Neural crest cell (in vitro differentiated cells): ENCODE data around the gene KDM2A. TPM values are rescaled to one million over a fixed set of nuclear protein-coding genes. Genes with fewer than 3 reads are reported as not detected.

ENCODE experiments used
- DNase-seq: peaks from one replicate; pipeline ENCODE4 v3.0.0; 2021; ENCODE audit warnings: low read depth, mixed read lengths, low spot score
- H3K27ac Mint-ChIP-seq: one replicate; pipeline ENCODE4 v1.8.0; 2021; ENCODE audit warnings: mild to moderate bottlenecking, mixed read lengths; ENCODE audit not compliant: unreplicated experiment
- H3K27me3 Mint-ChIP-seq: 2 replicates; pipeline ENCODE4 v1.8.0; 2021; ENCODE audit warnings: low read depth, mild to moderate bottlenecking, mixed read lengths
- H3K36me3 Mint-ChIP-seq: 2 replicates; pipeline ENCODE4 v1.8.0; 2021; ENCODE audit warnings: low read depth, mild to moderate bottlenecking, mixed read lengths
- H3K4me1 Mint-ChIP-seq: 2 replicates; pipeline ENCODE4 v1.8.0; 2021; ENCODE audit warnings: mixed read lengths
- H3K4me3 Mint-ChIP-seq: one replicate; pipeline ENCODE4 v1.8.0; 2021; ENCODE audit warnings: mild to moderate bottlenecking, mixed read lengths
- H3K9me3 Mint-ChIP-seq: 2 replicates; pipeline ENCODE4 v1.8.0; 2021; ENCODE audit warnings: mixed read lengths
- CTCF ChIP-seq: fragments of 200-600 bp; sonication (generic); conservative IDR thresholded peaks from 2 replicates; pipeline ENCODE4 v1.5.0; 2021; ENCODE audit warnings: antibody characterized with exemption, mild to moderate bottlenecking
- total RNA-seq: library from RNA; stranded (reverse); gene quantifications from 2 replicates; pipeline ENCODE4 v1.2.1, GENCODE V29; 2021

Gene KDM2A
- total RNA-seq, 1 donor from 2014 or later = 67.4 TPM

- peaks cover 13% of the 10 kb centered on the region for H3K4me1 Mint-ChIP-seq
- no peak for TF ChIP-seq CTCF
- DNase-seq = no peak
- no peak overlapping the region for H3K4me3 Mint-ChIP-seq
- H3K36me3 Mint-ChIP-seq = peaks cover 3% of the 10 kb centered on the region
- H3K27me3 Mint-ChIP-seq = peaks cover 2% of the 10 kb centered on the region
- H3K9me3 Mint-ChIP-seq = no peaks in the 10 kb centered on the region
- no peak overlapping the region for H3K27ac Mint-ChIP-seq
Observed at GRCh38 chr11:67283481-67283963, 164.5 kb downstream of the KDM2A start.

- Mint-ChIP-seq H3K36me3 (peaks cover 3% of the 10 kb centered on the region), H3K27ac (no peak overlapping the region), H3K27me3 (peaks cover 2% of the 10 kb centered on the region), H3K9me3 (no peaks in the 10 kb centered on the region), H3K4me1 (peaks cover 13% of the 10 kb centered on the region), H3K4me3 (no peak overlapping the region)
- no peak for TF ChIP-seq CTCF
- DNase-seq = no peak
Observed at GRCh38 chr11:67284811-67285540, 165.9 kb downstream of the KDM2A start.

DNA sequence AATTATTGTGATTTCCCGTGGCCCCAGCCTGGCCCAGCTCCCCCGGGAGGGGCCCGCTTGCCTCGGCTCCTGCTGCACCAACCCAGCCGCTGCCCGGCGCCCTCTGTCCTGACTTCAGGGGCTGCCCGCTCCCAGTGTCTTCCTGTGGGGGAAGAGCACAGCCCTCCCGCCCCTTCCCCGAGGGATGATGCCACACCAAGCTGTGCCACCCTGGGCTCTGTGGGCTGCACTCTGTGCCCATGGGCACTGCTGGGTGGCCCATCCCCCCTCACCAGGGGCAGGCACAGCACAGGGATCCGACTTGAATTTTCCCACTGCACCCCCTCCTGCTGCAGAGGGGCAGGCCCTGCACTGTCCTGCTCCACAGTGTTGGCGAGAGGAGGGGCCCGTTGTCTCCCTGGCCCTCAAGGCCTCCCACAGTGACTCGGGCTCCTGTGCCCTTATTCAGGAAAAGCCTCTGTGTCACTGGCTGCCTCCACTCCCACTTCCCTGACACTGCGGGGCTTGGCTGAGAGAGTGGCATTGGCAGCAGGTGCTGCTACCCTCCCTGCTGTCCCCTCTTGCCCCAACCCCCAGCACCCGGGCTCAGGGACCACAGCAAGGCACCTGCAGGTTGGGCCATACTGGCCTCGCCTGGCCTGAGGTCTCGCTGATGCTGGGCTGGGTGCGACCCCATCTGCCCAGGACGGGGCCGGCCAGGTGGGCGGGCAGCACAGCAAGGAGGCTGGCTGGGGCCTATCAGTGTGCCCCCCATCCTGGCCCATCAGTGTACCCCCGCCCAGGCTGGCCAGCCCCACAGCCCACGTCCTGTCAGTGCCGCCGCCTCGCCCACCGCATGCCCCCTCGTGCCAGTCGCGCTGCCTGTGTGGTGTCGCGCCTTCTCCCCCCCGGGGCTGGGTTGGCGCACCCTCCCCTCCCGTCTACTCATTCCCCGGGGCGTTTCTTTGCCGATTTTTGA lies 166.8 kb downstream of the KDM2A start:
- Mint-ChIP-seq H3K4me1 (peaks cover 13% of the 10 kb centered on the region), H3K36me3 (peaks cover 3% of the 10 kb centered on the region), H3K9me3 (no peaks in the 10 kb centered on the region), H3K4me3 (no peak overlapping the region), H3K27me3 (peaks cover 2% of the 10 kb centered on the region), H3K27ac (no peak overlapping the region)
- TF ChIP-seq CTCF = no peak
- DNase-seq = no peak

- DNase-seq = no peak
- peaks cover 13% of the 10 kb centered on the region for H3K4me1 Mint-ChIP-seq
- peaks cover 3% of the 10 kb centered on the region for H3K36me3 Mint-ChIP-seq
- no peaks in the 10 kb centered on the region for H3K9me3 Mint-ChIP-seq
- H3K27me3 Mint-ChIP-seq = peaks cover 2% of the 10 kb centered on the region
- peak overlapping the region; percentile 85 for H3K27ac Mint-ChIP-seq
- no peak for TF ChIP-seq CTCF
- peak overlapping the region; percentile 81 for H3K4me3 Mint-ChIP-seq
Observed at GRCh38 chr11:67286621-67287333, 167.7 kb downstream of the KDM2A start.
